H1 (cell line): ENCODE measurements around the gene KLHL14. TPM values are rescaled to one million over a fixed set of nuclear protein-coding genes. Genes with fewer than 3 reads are reported as not detected.

ENCODE experiments used
- CTCF ChIA-PET: fragments of 300-600 bp; sonication (Branson Sonifier 250); formaldehyde crosslinking; loops from one replicate; lab custom pipeline; 2021; ENCODE audit not compliant: partially characterized antibody; lab: Charles Lee
- POLR2A ChIA-PET: fragments of 300-600 bp; sonication (Branson Sonifier 250); formaldehyde crosslinking; loops from one replicate; lab custom pipeline; 2021; ENCODE audit warnings: inconsistent platforms; ENCODE audit not compliant: partially characterized antibody; lab: Charles Lee
- DNase-seq, 2 experiments: peaks; one replicate each; pipeline versions ENCODE4 v3.0.0 to v3.0.0-alpha.2; 2010 to 2022; ENCODE audit warnings: low spot score in 2 of 2, low read depth in 1 of 2, mixed read lengths in 1 of 2
- FAIRE-seq: peaks from 2 replicates; lab custom pipeline; 2011; peaks lifted over from hg19 to GRCh38; lab: Jason Lieb, UNC
- H2AFZ ChIP-seq: 2 replicates; pipeline ENCODE4 v1.8.1; 2012; ENCODE audit warnings: low read length, inconsistent platforms
- H2AK5ac ChIP-seq: 2 replicates; pipeline ENCODE4 v1.6.1; 2013; ENCODE audit warnings: low read depth, low read length
- H2BK120ac ChIP-seq: replicated peaks from 2 replicates; pipeline ENCODE3; 2013; ENCODE audit warnings: low read depth, low read length, inconsistent platforms
- H2BK12ac ChIP-seq: 2 replicates; pipeline ENCODE4 v1.6.1; 2013; ENCODE audit warnings: low read depth, low read length
- H2BK15ac ChIP-seq: 2 replicates; pipeline ENCODE4 v1.6.1; 2013; ENCODE audit warnings: low read length
- H2BK20ac ChIP-seq: 2 replicates; pipeline ENCODE4 v1.6.1; 2013; ENCODE audit warnings: low read length
- H2BK5ac ChIP-seq: 2 replicates; pipeline ENCODE4 v1.6.1; 2013; ENCODE audit warnings: low read depth, low read length
- H3K14ac ChIP-seq: 2 replicates; pipeline ENCODE4 v1.6.1; 2013; ENCODE audit warnings: inconsistent platforms; ENCODE audit not compliant: insufficient read length
- H3K18ac ChIP-seq: 2 replicates; pipeline ENCODE4 v1.6.1; 2013; ENCODE audit warnings: low read length; ENCODE audit errors: extremely low read depth
- H3K23ac ChIP-seq: 2 replicates; pipeline ENCODE4 v1.6.1; 2013; ENCODE audit warnings: inconsistent platforms; ENCODE audit not compliant: insufficient read length
- H3K23me2 ChIP-seq: 2 replicates; pipeline ENCODE4 v1.6.1; 2013; ENCODE audit warnings: low read depth, low read length
- H3K27ac ChIP-seq: 2 replicates; pipeline ENCODE4 v1.6.1; 2011; ENCODE audit warnings: low read depth, low read length, inconsistent platforms
- H3K27me3 ChIP-seq, 4 experiments: replicated peaks in 1 of 4; 1 replicate in 1 of 4; 2 replicates in 3 of 4; pipeline versions ENCODE4 v1.6.1 to v1.8.1; 2011 to 2013; ENCODE audit warnings: low read length in 3 of 4, mild to moderate bottlenecking in 3 of 4, inconsistent platforms in 2 of 4, mixed read lengths in 2 of 4, moderate library complexity in 1 of 4; ENCODE audit not compliant: control insufficient read depth in 3 of 4, insufficient read depth in 3 of 4; ENCODE audit errors: extremely low read depth in 1 of 4
- H3K36me3 ChIP-seq, 4 experiments: 2 replicates each; pipeline versions ENCODE4 v1.6.1 to v1.8.1; 2011 to 2013; ENCODE audit warnings: mild to moderate bottlenecking in 4 of 4, low read length in 3 of 4, moderate library complexity in 2 of 4, control low read depth in 1 of 4, inconsistent platforms in 1 of 4; ENCODE audit not compliant: insufficient read depth in 4 of 4, control insufficient read depth in 2 of 4
- H3K4ac ChIP-seq: replicated peaks from 2 replicates; pipeline ENCODE3; 2013; ENCODE audit warnings: low read length, low read depth, mixed read lengths, inconsistent platforms; ENCODE audit not compliant: insufficient read length
- H3K4me1 ChIP-seq, 4 experiments: replicated peaks in 1 of 4; 1 replicate in 1 of 4; 2 replicates in 3 of 4; pipeline versions ENCODE4 v1.6.1 to v1.8.1; 2011 to 2013; ENCODE audit warnings: low read length in 3 of 4, inconsistent platforms in 2 of 4, mixed read lengths in 1 of 4; ENCODE audit not compliant: insufficient read depth in 4 of 4, control insufficient read depth in 3 of 4
- H3K4me2 ChIP-seq, 2 experiments: 2 replicates each; pipeline versions ENCODE4 v1.6.1 to v1.8.1; 2011 to 2013; ENCODE audit warnings: low read depth in 2 of 2, low read length in 2 of 2, control low read depth in 1 of 2, inconsistent platforms in 1 of 2, mild to moderate bottlenecking in 1 of 2; ENCODE audit not compliant: insufficient read depth in 1 of 2
- H3K4me3 ChIP-seq, 4 experiments: fragments of 200-600, 300-600 bp in 1 of 4; sonication (generic), shearing (Covaris generic), sonication (Bioruptor Twin) in 1 of 4; 2 replicates each; pipeline versions ENCODE4 v1.5.1 to v1.8.1; 2011 to 2016; ENCODE audit warnings: low read length in 4 of 4, low read depth in 3 of 4, control low read depth in 2 of 4, inconsistent platforms in 2 of 4, mild to moderate bottlenecking in 2 of 4, mixed read lengths in 1 of 4, moderate library complexity in 1 of 4; ENCODE audit not compliant: insufficient read depth in 2 of 4; ENCODE audit errors: extremely low read depth in 1 of 4
- H3K56ac ChIP-seq: replicated peaks from 2 replicates; pipeline ENCODE3; 2013; ENCODE audit warnings: low read depth, mild to moderate bottlenecking, mixed read lengths, low read length, inconsistent platforms; ENCODE audit not compliant: insufficient read length
- H3K79me1 ChIP-seq: 2 replicates; pipeline ENCODE4 v1.6.1; 2013; ENCODE audit warnings: low read depth, low read length, control low read depth
- H3K79me2 ChIP-seq, 2 experiments: 2 replicates each; pipeline versions ENCODE4 v1.6.1 to v1.8.1; 2012 to 2013; ENCODE audit warnings: low read length in 2 of 2, mild to moderate bottlenecking in 2 of 2, inconsistent platforms in 1 of 2; ENCODE audit not compliant: insufficient read depth in 2 of 2, control insufficient read depth in 1 of 2
- H3K9ac ChIP-seq, 4 experiments: replicated peaks in 1 of 4; 1 replicate in 1 of 4; 2 replicates in 3 of 4; pipeline versions ENCODE4 v1.6.1 to v1.8.1; 2011 to 2013; ENCODE audit warnings: low read depth in 3 of 4, low read length in 3 of 4, control low read depth in 2 of 4, mild to moderate bottlenecking in 2 of 4, moderate library complexity in 2 of 4, inconsistent platforms in 1 of 4; ENCODE audit errors: extremely low read depth in 1 of 4
- H3K9me3 ChIP-seq, 2 experiments: 2 replicates each; pipeline versions ENCODE4 v1.6.1 to v1.8.1; 2012 to 2013; ENCODE audit warnings: mild to moderate bottlenecking in 2 of 2, moderate library complexity in 2 of 2, control low read depth in 1 of 2, inconsistent platforms in 1 of 2, low read depth in 1 of 2, low read length in 1 of 2, mixed read lengths in 1 of 2; ENCODE audit not compliant: insufficient read depth in 2 of 2
- H4K20me1 ChIP-seq, 2 experiments: replicated peaks in 1 of 2; 2 replicates each; pipeline versions ENCODE3 to v1.8.1; 2011 to 2013; ENCODE audit warnings: inconsistent platforms in 2 of 2, low read length in 2 of 2, mild to moderate bottlenecking in 1 of 2; ENCODE audit not compliant: insufficient read depth in 2 of 2, control insufficient read depth in 1 of 2
- H4K5ac ChIP-seq: 2 replicates; pipeline ENCODE4 v1.6.1; 2013; ENCODE audit warnings: low read length, low read depth, mixed read lengths, inconsistent platforms; ENCODE audit not compliant: insufficient read length
- H4K8ac ChIP-seq: 2 replicates; pipeline ENCODE4 v1.8.0; 2013; ENCODE audit warnings: mild to moderate bottlenecking, moderate library complexity, low read length, inconsistent platforms; ENCODE audit not compliant: insufficient read depth; ENCODE audit errors: extremely low read depth
- H4K91ac ChIP-seq: replicated peaks from 2 replicates; pipeline ENCODE3; 2013; ENCODE audit warnings: low read length, mixed read lengths, inconsistent platforms; ENCODE audit not compliant: insufficient read length
- ATF3 ChIP-seq: IDR thresholded peaks from 2 replicates; pipeline ENCODE4 v1.6.1; 2011; ENCODE audit warnings: low read depth, mild to moderate bottlenecking, low read length; ENCODE audit not compliant: insufficient read depth
- BCL11A ChIP-seq, 2 experiments: IDR thresholded peaks; one replicate each; pipeline ENCODE4 v1.6.1; 2011; ENCODE audit warnings: low read depth in 2 of 2, low read length in 2 of 2, mild to moderate bottlenecking in 2 of 2
- BRCA1 ChIP-seq: IDR thresholded peaks from 2 replicates; pipeline ENCODE4 v1.6.1; 2012; ENCODE audit warnings: low read depth, low read length, improper control_type of control experiment
- CHD2 ChIP-seq: IDR thresholded peaks from 2 replicates; pipeline ENCODE4 v1.6.1; 2012; ENCODE audit warnings: low read length, improper control_type of control experiment
- E2F6 ChIP-seq: IDR thresholded peaks from 2 replicates; pipeline ENCODE4 v1.6.1; 2012; ENCODE audit warnings: inconsistent platforms
- EP300 ChIP-seq, 2 experiments: IDR thresholded peaks; 1 replicate in 1 of 2; 2 replicates in 1 of 2; pipeline ENCODE4 v1.6.1; 2011 to 2012; ENCODE audit warnings: low read depth in 2 of 2, low read length in 2 of 2, mild to moderate bottlenecking in 2 of 2, borderline replicate concordance in 1 of 2, inconsistent platforms in 1 of 2, moderate library complexity in 1 of 2
- KDM1A ChIP-seq: fragments of 200-600, 300-600 bp; sonication (generic); IDR thresholded peaks from 2 replicates; pipeline ENCODE4 v1.7.1; 2016; ENCODE audit warnings: mild to moderate bottlenecking, low read length, borderline replicate concordance
- RBBP5 ChIP-seq: IDR thresholded peaks from 2 replicates; pipeline ENCODE4 v1.7.1; 2012; ENCODE audit warnings: low read depth, mild to moderate bottlenecking, inconsistent platforms, low read length, moderate library complexity, borderline replicate concordance
- RFX5 ChIP-seq: IDR thresholded peaks from 2 replicates; pipeline ENCODE4 v1.6.1; 2011; ENCODE audit warnings: low read depth, low read length, improper control_type of control experiment, borderline replicate concordance
- RNF2 ChIP-seq: fragments of 200-900, 300-1000 bp; sonication (generic); IDR thresholded peaks from 2 replicates; pipeline ENCODE4 v1.7.1; 2016; ENCODE audit warnings: borderline replicate concordance, low read depth, mild to moderate bottlenecking, antibody characterized with exemption, low read length; ENCODE audit not compliant: poor library complexity, severe bottlenecking; ENCODE audit errors: missing control alignments
- SP4 ChIP-seq: IDR thresholded peaks from 2 replicates; pipeline ENCODE4 v1.6.1; 2012; ENCODE audit warnings: low read length, inconsistent platforms
- WGBS, 2 experiments: shearing (Covaris generic) in 1 of 2; methylation state at CpG; one replicate each; pipeline versions ENCODE4 v1.1.6 to v1.1.7; 2013 to 2015; ENCODE audit warnings: low lambda C conversion rate in 2 of 2, mixed read lengths in 2 of 2, inconsistent platforms in 1 of 2, low coverage in 1 of 2, missing lambda C conversion rate in 1 of 2; ENCODE audit not compliant: insufficient replicate concordance in 2 of 2, insufficient coverage in 1 of 2, insufficient read length in 1 of 2; ENCODE audit errors: extremely low coverage in 1 of 2, missing lambda C conversion rate in 1 of 2; 5-methylcytosine and 5-hydroxymethylcytosine counted together
- polyA plus RNA-seq, 7 experiments: library from polyadenylated mRNA; depleted of rRNA in 3 of 7; stranded (reverse) in 5 of 7; unstranded in 2 of 7; fragments of >200 nt in 5 of 7; fragments of 200-250 nt in 2 of 7; gene quantifications; 1 replicate in 5 of 7; 2 replicates in 1 of 7; 4 replicates in 1 of 7; pipeline versions ENCODE4 v1.2.1 to v1.2.3, GENCODE V29; 2011 to 2013; ENCODE audit warnings: missing spikeins in 2 of 7, mixed read lengths in 2 of 7
- total RNA-seq: library from RNA; stranded (reverse); fragmentation: NEBNext Ultra II Directional; extraction: Animal tissue kit (Norgen Biotek cat#: 25700); gene quantifications from 2 replicates; pipeline ENCODE4 v1.2.1, GENCODE V29; 2021

The KLHL14 gene
- total and polyA plus RNA-seq, 2 of the 8 experiments (the other 6 are each of a cell fraction or from before 2014, with no cell fraction given) = 1.1 to 1.2 TPM

- Histone ChIP-seq H4K8ac (no peak overlapping the region), H3K4ac (no peak overlapping the region), H3K9ac (no peak overlapping the region), H3K14ac (no peak overlapping the region), H2BK15ac (no peak overlapping the region), H4K91ac (no peak overlapping the region), H3K9me3 (no peaks in the 10 kb centered on the region), H3K56ac (no peak overlapping the region), H3K79me1 (no peaks in the 10 kb centered on the region), H2BK5ac (no peak overlapping the region), H3K27ac (no peak overlapping the region), H2BK20ac (no peak overlapping the region), H3K36me3 (no peaks in the 10 kb centered on the region), H3K27me3 (no peaks in the 10 kb centered on the region; a peak in 1 of 7 replicates), H4K20me1 (no peaks in the 10 kb centered on the region), H2AK5ac (no peak overlapping the region), H2BK12ac (no peak overlapping the region), H3K79me2 (no peaks in the 10 kb centered on the region), H3K18ac (no peak overlapping the region), H4K5ac (no peak overlapping the region), H3K23ac (no peak overlapping the region), H3K4me2 (peak overlapping the region in 1 of 2 experiments; percentile 39; a peak in 1 of 4 replicates), H2AFZ (no peak overlapping the region), H2BK120ac (no peak overlapping the region), H3K4me3 (no peak overlapping the region), H3K23me2 (no peaks in the 10 kb centered on the region), H3K4me1 (peaks cover 3 to 15% (median 10%) of the 10 kb centered on the region in 4 experiments)
- FAIRE-seq = no peak
- ChIA-PET POLR2A (interaction anchor here (1.2 kb wide), 1 partner anchor 11 kb away, joined by 5 read pairs; no protein-coding TSS in a partner anchor), CTCF (interaction anchor here (0.9 kb wide), 1 partner anchor 17 kb away, joined by 3 read pairs; no protein-coding TSS in a partner anchor)
- 96% methylated on average over 2 of the region's 2 CpGs; no CpG with 5 or more reads in 1 of the 2 experiments for WGBS, 2 experiments
- no peak for DNase-seq
- TF ChIP-seq ATF3 (no peak), BRCA1 (no peak), RBBP5 (no peak), KDM1A (no peak), EP300 (IDR thresholded peaks at IDR 0.05; ENCODE audit: borderline replicate concordance in 1 of 2, low read depth in 2 of 2, low read length in 2 of 2) (no peak), RFX5 (no peak), SP4 (no peak), RNF2 (no peak), E2F6 (no peak), BCL11A (IDR thresholded peaks at IDR 0.05; ENCODE audit: low read depth in 2 of 2, low read length in 2 of 2) (no peak), CHD2 (no peak)
Measured at GRCh38 chr18:32759611-32760167, 13.1 kb downstream of the KLHL14 start.
